ENCODE results near the gene ZNF132.

Gene ZNF132

DNA sequence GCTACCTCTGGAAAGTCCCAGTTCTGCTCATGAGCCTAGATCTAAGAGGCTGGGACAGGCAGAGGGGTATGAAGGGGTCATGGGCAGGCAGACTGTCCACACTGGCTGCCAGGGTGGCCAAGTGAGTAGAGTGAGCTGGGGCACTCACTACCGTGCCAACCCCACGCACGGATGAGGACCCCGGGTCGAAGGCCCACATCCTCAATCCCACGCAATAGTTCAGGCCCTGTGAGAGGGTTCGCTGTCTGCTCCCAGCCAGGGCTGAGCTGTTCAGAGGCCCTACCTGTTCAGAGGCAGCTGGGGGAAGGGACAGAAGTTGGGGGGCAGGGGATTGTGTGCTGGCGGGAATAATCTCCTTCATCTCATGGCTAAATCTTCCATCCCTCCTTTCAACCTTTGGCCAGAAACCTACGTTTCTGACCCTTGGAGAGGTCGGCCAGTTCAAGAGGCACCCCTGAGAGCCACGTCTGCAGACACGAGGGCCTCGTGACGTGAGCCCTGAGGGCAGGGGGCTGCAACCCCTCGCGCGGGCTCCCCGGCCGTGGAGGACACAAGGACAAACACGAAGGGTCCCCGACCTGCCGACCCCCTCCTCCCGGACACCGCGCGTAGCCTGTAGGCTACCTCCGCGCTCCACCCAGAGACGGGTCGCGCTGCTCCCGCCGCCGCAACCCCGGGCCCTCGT lies 53.9 kb downstream of the ZNF132 start:
- DNase-seq: no peak

DNA sequence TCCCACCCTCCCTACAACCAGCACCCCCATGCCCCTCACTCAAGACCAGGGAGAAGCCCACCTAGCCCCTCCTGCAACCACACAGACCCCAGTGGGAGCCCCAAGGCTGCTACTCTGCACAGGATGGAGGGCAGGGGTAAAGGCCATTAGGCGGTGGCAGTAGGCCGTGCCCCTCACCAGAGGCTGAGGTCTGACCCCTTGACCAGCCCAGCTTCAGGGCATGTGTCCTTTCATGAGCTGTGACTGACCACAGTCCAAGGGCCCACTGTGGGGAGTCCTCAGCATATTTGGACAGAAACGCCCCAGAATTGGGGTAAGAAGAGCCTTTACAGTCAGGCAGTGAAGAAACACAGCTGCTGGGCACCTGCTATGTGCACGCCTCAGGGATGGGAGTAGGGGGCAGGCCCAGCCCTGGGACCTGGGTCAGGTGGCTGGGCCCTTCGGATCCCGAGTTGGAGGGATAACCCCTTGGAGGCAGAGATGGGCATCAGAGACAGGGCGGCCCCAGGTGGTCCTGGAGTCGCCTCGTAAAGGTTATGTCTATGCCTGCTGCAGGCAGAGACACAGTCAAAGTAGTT lies 54.6 kb downstream of the ZNF132 start:
- no peak for DNase-seq

DNA sequence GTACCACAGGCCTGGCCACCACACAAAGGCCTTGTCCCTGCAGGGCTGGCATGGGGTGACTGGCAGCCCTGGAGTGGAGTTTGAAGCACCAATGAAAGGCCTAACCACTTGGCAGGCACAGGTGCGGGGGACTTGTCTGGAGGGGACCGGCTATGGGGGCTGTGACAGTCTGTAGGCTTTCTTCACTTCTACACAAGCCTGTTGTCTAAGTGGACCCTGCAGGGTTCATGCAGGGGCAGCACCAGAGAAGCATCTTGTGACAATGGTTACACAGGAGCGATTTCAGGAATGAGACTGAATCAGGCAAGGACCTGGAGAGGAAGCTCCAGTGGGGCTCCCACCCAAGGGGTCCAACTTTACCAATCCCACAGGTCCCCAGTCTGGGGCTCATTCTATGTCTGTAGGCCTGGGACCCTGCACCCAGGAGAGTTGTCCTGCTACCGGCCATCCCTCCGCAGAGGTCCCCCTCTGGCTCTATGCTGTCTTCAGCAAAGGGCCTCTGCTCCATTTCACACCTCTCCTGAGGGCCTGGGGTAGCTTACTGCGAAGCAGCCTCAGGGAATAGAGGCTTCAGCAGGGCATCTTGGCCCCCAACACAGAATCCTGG lies 56.9 kb downstream of the ZNF132 start:
- DNase-seq: no peak

Measured in NCI-H510A (cell line).